AG04449 (cell line): ENCODE results near the gene GMDS.
A peak's percentile ranks its signal among the peaks of the same experiment; 100 is the strongest.

Experiments used
- CTCF ChIA-PET: fragments of 350-600 bp; formaldehyde crosslinking; extraction: SDS; loops from one replicate; lab custom pipeline; 2021; ENCODE audit warnings: antibody characterized with exemption; lab: Yijun Ruan, JAX
- POLR2A ChIA-PET: fragments of 400-600, 350-600 bp; formaldehyde crosslinking; extraction: SDS; loops from one replicate; lab custom pipeline; 2020; ENCODE audit warnings: antibody characterized with exemption, inconsistent platforms; lab: Yijun Ruan, JAX
- DNase-seq: peaks from one replicate; pipeline ENCODE4 v3.0.0-alpha.2; 2010; ENCODE audit warnings: low read depth, low spot score
- H3K4me3 ChIP-seq: 2 replicates; pipeline ENCODE4 v1.5.1; 2011; ENCODE audit warnings: low read depth, mild to moderate bottlenecking, control low read depth, low read length
- CTCF ChIP-seq: IDR thresholded peaks from one replicate; pipeline ENCODE4 v1.5.1; 2011; ENCODE audit warnings: mild to moderate bottlenecking, moderate library complexity, low read length, control low read depth, inconsistent platforms; ENCODE audit not compliant: insufficient read depth; ENCODE audit errors: missing control alignments

Gene GMDS

GRCh38 chr6:2029130-2029794 is 216.1 kb downstream of the GMDS start:
- POLR2A ChIA-PET: no interaction called here
- no peak for TF ChIP-seq CTCF
- CTCF ChIA-PET: no interaction called here
- no peak for DNase-seq
- H3K4me3 ChIP-seq: no peak overlapping the region

- CTCF ChIA-PET: no interaction called here
- POLR2A ChIA-PET: no interaction called here
- no peak overlapping the region for H3K4me3 ChIP-seq
These were observed 216.9 kb downstream of the GMDS start for GRCh38 chr6:2028457-2029038.

GRCh38 chr6:2026133-2026532 is 219.3 kb downstream of the GMDS start:
- H3K4me3 ChIP-seq: no peak overlapping the region
- CTCF ChIA-PET: no interaction called here
- no peak for DNase-seq
- no peak for TF ChIP-seq CTCF
- POLR2A ChIA-PET: no interaction called here

More at GRCh38 chr6:2028457-2029038, 216.9 kb downstream of the GMDS start:
- no peak for TF ChIP-seq CTCF
- no peak for DNase-seq

- peak; percentile 47 for DNase-seq
- TF ChIP-seq CTCF: no peak
- H3K4me3 ChIP-seq: no peak overlapping the region
- CTCF ChIA-PET: no interaction called here
- POLR2A ChIA-PET: interaction anchor here (0.7 kb wide), 1 partner anchor 11 kb away, joined by 3 read pairs; no protein-coding TSS in a partner anchor
These were observed 223.7 kb downstream of the GMDS start for GRCh38 chr6:2021713-2022125.

GRCh38 chr6:2020909-2021308 is 224.5 kb downstream of the GMDS start:
- ChIA-PET CTCF (no interaction called here), POLR2A (no interaction called here)
- H3K4me3 ChIP-seq: no peak overlapping the region
- no peak for TF ChIP-seq CTCF
- DNase-seq: peak; percentile 31

GRCh38 chr6:2019051-2019450 is 226.4 kb downstream of the GMDS start:
- POLR2A ChIA-PET: no interaction called here
- H3K4me3 ChIP-seq: no peak overlapping the region
- TF ChIP-seq CTCF: no peak
- CTCF ChIA-PET: no interaction called here
- no peak for DNase-seq
